Naive thymus-derived CD8-positive, alpha-beta T cell (primary cell): ENCODE data around the gene ACTL8. TPM values are rescaled to one million over a fixed set of nuclear protein-coding genes. Genes with fewer than 3 reads are reported as not detected.

Source experiments
- ATAC-seq, 2 donors: fragments of 150-1000 bp; cut with Tn5 transposase in 1 of 2; sonication (Bioruptor Pico), chemical (Tn5 transposase) in 1 of 2; 1 replicate in 1 of 2; 2 replicates in 1 of 2; pipeline ENCODE4 v1.10.0; 2021; ENCODE audit warnings: mild to moderate bottlenecking in 2 of 2, moderate library complexity in 2 of 2
- POLR2A ChIA-PET: fragments of 350-600 bp; sonication (Branson Sonifier 250); formaldehyde crosslinking; loops from one replicate; lab custom pipeline; 2021; ENCODE audit warnings: antibody characterized with exemption; lab: Charles Lee
- DNase-seq, 10 donors: peaks; one replicate each; pipeline versions ENCODE4 v3.0.0 to v3.0.0-alpha.2; 2020 to 2022
- H3K27ac Mint-ChIP-seq, 10 donors: one replicate each; pipeline ENCODE4 v1.8.0; 2020 to 2022; ENCODE audit warnings: mild to moderate bottlenecking in 10 of 10, mixed read lengths in 10 of 10, moderate library complexity in 4 of 10, inconsistent platforms in 1 of 10
- H3K27me3 Mint-ChIP-seq, 5 donors: one replicate each; pipeline ENCODE4 v1.8.0; 2021 to 2022; ENCODE audit warnings: mixed read lengths in 5 of 5
- H3K36me3 Mint-ChIP-seq, 3 donors: one replicate each; pipeline ENCODE4 v1.8.0; 2020 to 2022; ENCODE audit warnings: mixed read lengths in 3 of 3, mild to moderate bottlenecking in 2 of 3, inconsistent platforms in 1 of 3
- H3K4me1 Mint-ChIP-seq, 4 donors: one replicate each; pipeline ENCODE4 v1.8.0; 2021 to 2022; ENCODE audit warnings: mixed read lengths in 4 of 4
- H3K4me3 Mint-ChIP-seq, 10 donors: one replicate each; pipeline ENCODE4 v1.8.0; 2020 to 2022; ENCODE audit warnings: mild to moderate bottlenecking in 10 of 10, mixed read lengths in 10 of 10, moderate library complexity in 6 of 10, inconsistent platforms in 1 of 10
- H3K9me3 Mint-ChIP-seq, 9 donors: one replicate each; pipeline ENCODE4 v1.8.0; 2020 to 2022; ENCODE audit warnings: mixed read lengths in 9 of 9, mild to moderate bottlenecking in 3 of 9, inconsistent platforms in 1 of 9, moderate library complexity in 1 of 9
- polyA plus RNA-seq, 3 donors: library from polyadenylated mRNA; unstranded; fragments of 300-500 nt; fragmentation: Illumina TruSeq; gene quantifications; one replicate each; pipeline ENCODE4 v1.2.3, GENCODE V29; 2021
- total RNA-seq, 8 experiments: library from RNA in 2 of 8; stranded (reverse) in 2 of 8; gene quantifications; one replicate each; pipeline ENCODE4 v1.2.3 and lab custom pipeline; 2021 to 2026

The ACTL8 gene
- total and polyA plus RNA-seq, 5 experiments from 2014 or later: not detected

DNA sequence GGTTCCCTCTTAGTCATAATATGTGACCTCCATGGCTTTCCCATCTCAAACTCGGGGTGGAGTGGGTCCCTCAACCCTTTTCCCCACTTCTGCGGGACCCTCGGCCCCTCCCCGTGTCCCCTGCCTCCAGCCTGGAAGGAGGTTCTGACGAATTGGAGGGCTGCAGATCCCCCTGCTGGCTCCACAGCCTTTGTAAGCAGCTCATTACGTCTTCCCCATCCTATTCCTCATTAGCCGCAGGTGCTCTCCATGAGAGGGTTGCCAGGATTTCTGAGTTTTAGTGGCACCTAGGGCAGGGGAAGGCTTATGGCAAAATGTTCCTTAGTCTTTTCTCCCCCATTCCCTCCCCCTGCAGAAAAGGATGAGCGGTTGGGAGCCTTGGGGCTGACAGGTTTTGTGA, 8.3 kb downstream of the ACTL8 start:
- Mint-ChIP-seq H3K27ac (no peak overlapping the region), H3K4me1 (no peaks in the 10 kb centered on the region), H3K4me3 (no peak overlapping the region), H3K36me3 (peaks cover 2 to 15% (median 6%) of the 10 kb centered on the region in 3 donors), H3K27me3 (peaks cover 0 to 26% (median 18%) of the 10 kb centered on the region in 5 donors), H3K9me3 (peaks cover 11 to 38% (median 25%) of the 10 kb centered on the region in 9 donors)
- DNase-seq: no peak
- no peak for ATAC-seq
- POLR2A ChIA-PET: no interaction called here

- ATAC-seq (no peak), DNase-seq (no peak)
- Mint-ChIP-seq H3K4me1 (no peaks in the 10 kb centered on the region), H3K27ac (no peak overlapping the region), H3K9me3 (peaks cover 8 to 33% (median 19%) of the 10 kb centered on the region in 9 donors), H3K27me3 (peaks cover 0 to 26% (median 22%) of the 10 kb centered on the region in 5 donors), H3K36me3 (peaks cover 2 to 10% (median 3%) of the 10 kb centered on the region in 3 donors), H3K4me3 (no peak overlapping the region)
- POLR2A ChIA-PET: no interaction called here
These were observed 8.9 kb downstream of the ACTL8 start for GRCh38 chr1:17763995-17764394.

- Mint-ChIP-seq H3K36me3 (peaks cover 2 to 8% (median 3%) of the 10 kb centered on the region in 3 donors), H3K27ac (no peak overlapping the region), H3K27me3 (peaks cover 0 to 26% (median 22%) of the 10 kb centered on the region in 5 donors), H3K9me3 (peaks cover 8 to 28% (median 14%) of the 10 kb centered on the region in 9 donors), H3K4me3 (no peak overlapping the region), H3K4me1 (no peaks in the 10 kb centered on the region)
- ATAC-seq (no peak), DNase-seq (no peak)
- POLR2A ChIA-PET: no interaction called here
These were observed 9.5 kb downstream of the ACTL8 start for GRCh38 chr1:17764591-17764990.

GRCh38 chr1:17765444-17766411, 10.6 kb downstream of the ACTL8 start:
- H3K27ac Mint-ChIP-seq: no peak overlapping the region
- H3K9me3 Mint-ChIP-seq: peaks cover 2 to 17% (median 3%) of the 10 kb centered on the region in 9 donors
- POLR2A ChIA-PET: no interaction called here
- DNase-seq: no peak
- no peaks in the 10 kb centered on the region for H3K36me3 Mint-ChIP-seq
- no peak overlapping the region for H3K4me3 Mint-ChIP-seq
- H3K27me3 Mint-ChIP-seq: peaks cover 0 to 26% (median 22%) of the 10 kb centered on the region in 5 donors
- no peak for ATAC-seq
- H3K4me1 Mint-ChIP-seq: no peaks in the 10 kb centered on the region

DNA sequence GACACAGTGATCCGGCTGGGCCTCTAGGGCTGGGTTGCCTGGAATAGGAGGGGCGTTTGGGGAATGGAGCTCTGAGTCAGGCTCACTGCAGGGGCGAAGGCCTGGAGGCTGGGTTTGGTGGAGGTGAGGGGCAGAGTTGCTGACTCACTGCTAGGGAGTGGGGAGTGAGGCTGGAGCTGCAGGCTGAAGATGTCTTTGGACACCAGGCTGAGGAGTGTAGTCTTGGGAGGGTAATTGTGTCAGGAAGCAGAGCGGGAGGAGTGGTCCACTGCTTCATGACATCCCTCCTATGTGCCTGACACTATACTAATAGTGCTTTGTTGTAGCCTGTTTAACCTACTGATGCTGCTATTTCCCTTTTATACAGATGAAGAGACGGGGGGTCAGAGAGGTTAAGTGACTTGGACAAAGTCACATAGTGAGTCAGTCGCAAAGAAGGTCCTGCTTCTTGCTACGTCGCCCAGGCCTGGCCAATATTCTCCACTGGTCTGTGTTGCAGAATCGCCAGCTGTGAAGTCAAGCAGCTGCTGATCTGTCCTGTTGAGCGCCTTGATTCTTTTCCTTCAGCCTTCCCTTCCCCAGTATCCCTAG, 13.6 kb downstream of the ACTL8 start:
- Mint-ChIP-seq H3K27me3 (peaks cover 0 to 33% (median 20%) of the 10 kb centered on the region in 5 donors), H3K4me3 (no peak overlapping the region), H3K4me1 (no peaks in the 10 kb centered on the region), H3K36me3 (no peaks in the 10 kb centered on the region), H3K27ac (no peak overlapping the region), H3K9me3 (peaks cover 0 to 9% (median 0%) of the 10 kb centered on the region in 9 donors)
- ATAC-seq (no peak), DNase-seq (no peak)
- POLR2A ChIA-PET: no interaction called here

- ATAC-seq (no peak), DNase-seq (no peak)
- H3K27ac Mint-ChIP-seq: no peak overlapping the region
- no peak overlapping the region for H3K4me3 Mint-ChIP-seq
- POLR2A ChIA-PET: no interaction called here
- no peaks in the 10 kb centered on the region for H3K4me1 Mint-ChIP-seq
- H3K9me3 Mint-ChIP-seq: peaks cover 0 to 2% (median 0%) of the 10 kb centered on the region in 9 donors
- peaks cover 0 to 28% (median 11%) of the 10 kb centered on the region in 5 donors for H3K27me3 Mint-ChIP-seq
- no peaks in the 10 kb centered on the region for H3K36me3 Mint-ChIP-seq
These were observed 15.8 kb downstream of the ACTL8 start for GRCh38 chr1:17770983-17771382.

DNA sequence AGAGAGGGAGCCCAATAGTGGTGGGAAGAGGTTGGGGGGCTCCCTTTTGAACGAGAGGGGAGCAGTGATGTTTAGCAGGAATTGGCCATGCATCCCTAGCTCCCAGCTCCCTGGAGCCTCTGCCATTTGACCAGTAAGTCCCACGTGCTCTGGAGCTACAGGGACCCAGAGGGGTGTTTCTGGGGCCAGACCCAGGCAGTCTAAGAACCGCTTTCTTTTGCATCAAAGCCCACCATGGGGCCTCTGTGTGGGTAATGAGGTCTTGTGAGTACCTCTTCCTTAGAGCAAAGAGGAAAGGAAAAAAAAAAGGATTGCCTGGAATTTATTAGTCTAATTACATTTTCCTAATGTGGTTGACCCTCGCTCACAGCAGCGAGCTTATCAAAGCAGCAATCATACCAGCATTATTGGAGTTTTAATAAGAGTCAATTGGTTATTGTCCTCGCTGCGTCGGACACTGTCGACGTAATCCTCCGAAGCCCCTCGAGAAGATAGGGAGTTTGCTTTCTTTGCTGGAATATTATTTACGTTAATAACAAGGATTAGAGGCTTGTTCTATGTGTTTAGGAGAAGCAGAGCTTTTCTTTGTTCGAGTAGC, 17.6 kb downstream of the ACTL8 start:
- no peak for ATAC-seq
- Mint-ChIP-seq H3K9me3 (peaks cover 0 to 2% (median 0%) of the 10 kb centered on the region in 9 donors), H3K36me3 (no peaks in the 10 kb centered on the region), H3K27me3 (peaks cover 0 to 18% (median 7%) of the 10 kb centered on the region in 5 donors), H3K4me3 (no peak overlapping the region), H3K4me1 (no peaks in the 10 kb centered on the region), H3K27ac (no peak overlapping the region)
- POLR2A ChIA-PET: no interaction called here
- DNase-seq: no peak

DNA sequence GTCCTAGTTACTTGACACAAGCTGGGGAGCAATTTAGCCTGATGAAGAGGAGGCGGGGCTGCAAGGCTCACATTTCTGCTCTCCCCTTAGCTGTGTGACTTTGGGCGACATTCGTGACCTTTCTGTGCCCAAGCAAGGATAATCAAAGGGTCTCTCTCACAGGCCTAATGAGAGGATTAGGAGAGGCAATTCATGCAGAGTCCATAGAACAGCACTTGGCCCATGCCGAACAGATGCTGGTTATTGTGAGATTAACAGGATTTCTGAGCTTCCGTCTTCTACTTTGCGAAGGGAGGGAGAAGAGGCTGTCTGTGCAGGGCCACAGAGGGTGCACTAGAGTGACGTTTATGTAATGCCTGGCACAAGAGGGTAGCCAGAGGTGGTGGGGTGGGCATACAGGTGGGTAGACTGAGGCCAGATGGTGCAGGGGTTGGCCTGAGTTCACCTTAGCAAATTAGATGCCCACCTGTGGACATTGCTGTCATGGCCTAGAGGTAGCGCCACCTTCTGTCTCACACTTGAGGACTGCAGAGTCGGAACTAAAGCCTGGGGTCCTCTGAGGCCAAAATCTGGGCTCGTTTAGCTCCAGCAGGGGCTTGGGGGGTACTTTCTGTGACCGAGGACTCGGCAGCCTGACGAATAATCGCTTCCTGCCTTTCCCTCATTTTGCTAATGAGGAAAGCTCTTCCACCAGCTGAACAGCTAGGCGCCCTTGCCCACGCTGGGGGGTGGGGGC, 18.6 kb downstream of the ACTL8 start:
- no peaks in the 10 kb centered on the region for H3K4me1 Mint-ChIP-seq
- no peak for DNase-seq
- no peak overlapping the region for H3K27ac Mint-ChIP-seq

GRCh38 chr1:17774452-17774851, 19.3 kb downstream of the ACTL8 start:
- POLR2A ChIA-PET: no interaction called here
- H3K9me3 Mint-ChIP-seq: peaks cover 0 to 4% (median 0%) of the 10 kb centered on the region in 9 donors
- no peak overlapping the region for H3K4me3 Mint-ChIP-seq
- H3K4me1 Mint-ChIP-seq: no peaks in the 10 kb centered on the region
- no peak for ATAC-seq
- no peak for DNase-seq
- peaks cover 1 to 19% (median 8%) of the 10 kb centered on the region in 5 donors for H3K27me3 Mint-ChIP-seq
- no peak overlapping the region for H3K27ac Mint-ChIP-seq
- H3K36me3 Mint-ChIP-seq: no peaks in the 10 kb centered on the region

More for the DNA sequence above, 18.6 kb downstream of the ACTL8 start:
- POLR2A ChIA-PET: no interaction called here
- Mint-ChIP-seq H3K27me3 (peaks cover 0 to 18% (median 3%) of the 10 kb centered on the region in 5 donors), H3K9me3 (peaks cover 0 to 2% (median 0%) of the 10 kb centered on the region in 9 donors), H3K4me3 (no peak overlapping the region), H3K36me3 (no peaks in the 10 kb centered on the region)
- no peak for ATAC-seq

DNA sequence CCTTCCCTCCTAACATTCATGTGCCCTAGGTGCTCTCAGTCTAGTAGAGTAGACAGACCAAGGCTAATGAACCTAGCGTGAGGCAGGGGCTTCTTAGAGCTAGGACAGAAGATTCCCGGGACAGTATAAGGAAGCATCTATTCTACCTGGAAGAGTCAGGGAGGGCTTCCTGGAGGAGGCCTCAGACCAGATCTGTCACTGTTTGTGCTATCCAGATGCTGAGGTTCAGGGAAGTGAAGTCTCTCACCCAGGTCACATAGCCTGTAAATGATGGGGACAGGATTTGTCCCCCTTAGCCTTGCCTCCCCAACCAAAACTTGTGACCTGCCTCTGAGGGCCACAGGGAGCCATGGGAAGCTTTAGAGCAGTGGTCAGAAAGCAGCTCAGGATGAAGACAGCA, 20.7 kb downstream of the ACTL8 start:
- POLR2A ChIA-PET: no interaction called here
- peaks cover 0 to 30% (median 9%) of the 10 kb centered on the region in 5 donors for H3K27me3 Mint-ChIP-seq
- no peak overlapping the region for H3K4me3 Mint-ChIP-seq

GRCh38 chr1:17776426-17776825, 21.3 kb downstream of the ACTL8 start:
- Mint-ChIP-seq H3K9me3 (peaks cover 0 to 6% (median 0%) of the 10 kb centered on the region in 9 donors), H3K27me3 (peaks cover 0 to 30% (median 9%) of the 10 kb centered on the region in 5 donors), H3K27ac (no peak overlapping the region), H3K36me3 (no peaks in the 10 kb centered on the region), H3K4me1 (no peaks in the 10 kb centered on the region), H3K4me3 (no peak overlapping the region)
- DNase-seq (no peak), ATAC-seq (no peak)
- POLR2A ChIA-PET: no interaction called here

More for the DNA sequence above, 20.7 kb downstream of the ACTL8 start:
- DNase-seq (no peak), ATAC-seq (no peak)
- H3K27ac Mint-ChIP-seq: no peak overlapping the region
- H3K9me3 Mint-ChIP-seq: peaks cover 0 to 6% (median 0%) of the 10 kb centered on the region in 9 donors
- H3K4me1 Mint-ChIP-seq: no peaks in the 10 kb centered on the region
- H3K36me3 Mint-ChIP-seq: no peaks in the 10 kb centered on the region

DNA sequence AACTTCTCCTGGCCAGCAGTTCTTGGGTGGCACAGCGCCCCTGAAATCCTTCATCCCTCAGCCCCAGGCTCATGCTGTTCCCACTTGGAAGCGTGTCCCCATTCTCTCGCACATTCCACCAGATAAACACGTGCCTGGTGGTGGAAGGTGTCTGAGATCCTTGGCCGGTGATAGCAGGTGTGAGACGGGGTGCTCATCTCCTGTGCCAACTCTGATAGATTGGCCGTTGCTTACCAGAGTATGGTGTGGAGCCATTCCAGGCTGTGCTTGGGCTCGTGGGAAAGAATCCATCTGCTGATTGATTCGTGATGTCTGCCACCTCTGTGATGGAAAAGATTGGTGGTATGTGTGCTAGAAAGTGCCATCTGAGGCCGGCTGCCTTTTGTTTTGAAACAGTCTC, 22.2 kb downstream of the ACTL8 start:
- POLR2A ChIA-PET: no interaction called here
- DNase-seq: no peak
- Mint-ChIP-seq H3K36me3 (no peaks in the 10 kb centered on the region), H3K4me3 (no peak overlapping the region), H3K9me3 (peaks cover 0 to 6% (median 0%) of the 10 kb centered on the region in 9 donors), H3K27ac (no peak overlapping the region), H3K4me1 (no peaks in the 10 kb centered on the region), H3K27me3 (peaks cover 0 to 30% (median 12%) of the 10 kb centered on the region in 5 donors)
- ATAC-seq: no peak
